Raji (cell line): ENCODE results near the gene ABCC10.

ENCODE experiments used
- POLR2A ChIP-seq: IDR thresholded peaks from 2 replicates; pipeline ENCODE4 v1.6.1; 2011; ENCODE audit warnings: low read depth, low read length, control low read depth; ENCODE audit not compliant: insufficient read depth

The ABCC10 gene

DNA sequence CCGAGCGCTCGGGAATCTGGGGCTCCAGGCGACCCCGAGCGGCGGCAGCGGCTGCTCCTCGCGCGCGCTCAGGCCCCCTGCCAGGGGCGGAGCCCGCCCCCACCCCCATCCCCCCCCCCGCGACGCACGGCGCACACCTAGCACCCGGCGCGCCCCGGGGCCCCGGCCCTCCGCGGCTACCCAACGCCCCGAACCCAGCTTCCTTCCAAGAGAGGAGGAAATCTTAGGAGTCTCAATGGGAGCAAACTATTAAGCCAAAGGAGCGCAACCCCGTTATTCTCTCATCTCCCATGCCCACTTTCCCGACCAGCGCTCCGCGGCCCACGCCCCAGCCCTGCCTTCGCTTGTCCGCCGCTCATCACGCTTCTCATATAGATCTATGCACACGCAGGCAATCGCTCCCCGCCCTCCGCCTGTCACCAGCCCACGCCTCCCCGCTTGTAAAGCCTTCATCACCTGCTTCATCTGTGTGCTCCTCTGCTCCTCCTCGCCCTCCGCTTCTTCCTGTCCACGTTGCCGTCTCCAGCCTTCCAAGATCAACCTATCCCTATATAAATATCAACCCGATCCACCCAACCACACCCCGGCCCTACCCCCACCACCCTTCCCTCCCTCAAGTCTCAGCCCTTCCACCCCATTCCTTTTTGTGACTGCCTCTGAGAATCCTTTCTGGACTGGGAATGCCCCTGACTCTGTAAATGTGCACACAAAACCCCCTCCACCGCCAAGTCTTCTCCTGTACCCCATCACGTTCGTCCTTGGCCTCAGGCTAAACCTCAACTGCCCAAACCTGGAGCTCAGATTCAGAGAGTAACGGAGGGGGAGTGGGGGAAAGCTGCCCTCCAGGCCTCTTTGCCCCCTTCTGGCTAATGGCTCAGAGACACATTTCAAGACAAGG is 28.4 kb downstream of the ABCC10 start, which contains the start of gene DLK2:
Gene DLK2 (minus strand): TSS at position 18 of the 898 bp plus-strand sequence. CDS start 723 bp downstream, outside the sequence.
- no peak for TF ChIP-seq POLR2A

DNA sequence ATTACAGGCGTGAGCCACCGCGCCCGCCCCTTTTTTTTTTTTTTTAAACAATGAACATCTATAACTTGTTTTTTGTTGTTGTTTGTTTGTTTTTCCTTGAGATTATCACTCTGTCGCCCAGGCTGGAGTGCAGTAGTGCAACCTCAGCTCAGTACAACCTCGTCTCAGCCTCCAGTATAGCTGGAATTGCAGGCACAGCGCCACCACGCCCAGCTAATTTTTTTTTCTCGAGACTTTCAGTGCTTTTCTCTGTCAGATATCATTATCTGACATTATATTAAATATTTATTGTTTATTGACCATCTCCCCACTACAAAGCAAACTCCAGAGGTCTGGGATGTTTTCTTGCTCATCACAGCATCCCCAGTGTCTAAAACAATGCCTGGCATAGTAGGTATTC is 30.3 kb downstream of the ABCC10 start:
- TF ChIP-seq POLR2A: no peak

DNA sequence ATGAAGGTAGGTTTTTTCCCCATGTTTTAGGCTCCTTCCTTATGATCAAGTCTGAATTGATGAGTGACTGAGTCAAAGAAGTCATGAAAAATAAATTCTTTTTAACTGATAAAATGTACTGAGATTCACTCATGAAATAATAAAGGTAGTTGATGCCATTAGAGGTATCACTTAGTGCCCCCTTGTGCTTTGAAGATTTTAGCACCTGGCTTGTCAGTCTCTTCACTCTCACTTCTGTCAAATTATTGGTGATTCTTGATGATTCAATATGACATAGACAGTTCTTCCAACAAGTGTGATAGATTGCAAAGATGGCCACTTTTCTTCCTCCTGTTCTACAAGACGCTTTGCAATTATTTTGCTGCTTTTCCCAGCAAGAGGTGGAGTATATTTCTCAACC is 32.2 kb downstream of the ABCC10 start:
- TF ChIP-seq POLR2A: no peak

DNA sequence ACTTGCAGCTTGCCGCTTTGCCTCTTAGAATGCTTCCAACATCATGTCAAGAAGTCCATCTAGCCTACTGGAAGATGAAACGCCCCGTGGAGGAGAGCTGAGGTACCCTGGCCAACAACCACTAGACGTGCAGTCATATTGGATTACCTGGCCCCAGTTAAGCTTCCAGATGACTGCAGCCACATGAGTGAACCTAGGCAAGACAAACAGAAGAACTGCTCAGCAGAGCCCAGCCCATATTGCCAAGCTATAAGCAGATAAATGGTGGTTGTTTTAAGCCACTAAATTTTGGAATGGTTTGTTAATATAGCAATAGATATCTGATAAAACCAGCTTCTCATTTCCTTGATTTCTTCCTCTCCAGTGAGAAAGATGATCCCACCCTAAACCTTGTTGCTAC is 32.7 kb downstream of the ABCC10 start:
- no peak for TF ChIP-seq POLR2A

DNA sequence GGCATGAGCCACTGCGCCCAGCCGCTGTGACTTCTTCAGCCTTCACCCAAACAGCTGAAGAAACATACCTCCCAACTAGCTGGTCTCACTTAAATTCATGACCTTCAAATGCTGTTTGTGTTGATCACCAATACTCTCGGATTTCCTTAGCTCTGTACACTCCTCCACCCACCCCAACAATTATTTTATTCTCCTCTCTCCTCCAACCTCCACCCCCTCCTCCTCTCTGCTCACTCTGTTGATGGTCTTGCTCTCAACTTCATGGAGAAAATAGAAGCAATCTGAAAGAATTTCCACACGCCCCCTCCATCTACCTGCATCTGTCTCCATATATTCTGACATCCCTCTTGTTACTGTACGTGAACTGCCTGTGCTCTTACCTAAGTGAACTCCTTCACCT is 34.6 kb downstream of the ABCC10 start:
- TF ChIP-seq POLR2A: no peak

DNA sequence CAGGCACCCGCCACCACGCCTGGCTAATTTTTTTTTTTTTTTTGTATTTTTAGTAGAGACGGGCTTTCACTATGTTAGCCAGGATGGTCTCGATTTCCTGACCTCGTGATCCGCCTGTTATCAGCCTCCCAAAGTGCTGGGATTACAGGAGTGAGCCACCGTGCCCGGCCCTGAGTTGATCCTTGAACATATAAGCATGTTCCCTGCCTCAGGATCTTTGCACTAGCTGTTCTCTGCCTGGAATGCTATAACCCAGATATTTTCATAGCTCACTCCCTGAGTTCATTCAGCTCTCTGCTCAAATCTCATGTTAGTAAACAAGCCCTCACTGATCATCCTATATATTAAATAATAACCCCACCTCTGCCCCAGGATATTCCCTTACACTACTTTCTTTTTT is 37.0 kb downstream of the ABCC10 start:
- no peak for TF ChIP-seq POLR2A

DNA sequence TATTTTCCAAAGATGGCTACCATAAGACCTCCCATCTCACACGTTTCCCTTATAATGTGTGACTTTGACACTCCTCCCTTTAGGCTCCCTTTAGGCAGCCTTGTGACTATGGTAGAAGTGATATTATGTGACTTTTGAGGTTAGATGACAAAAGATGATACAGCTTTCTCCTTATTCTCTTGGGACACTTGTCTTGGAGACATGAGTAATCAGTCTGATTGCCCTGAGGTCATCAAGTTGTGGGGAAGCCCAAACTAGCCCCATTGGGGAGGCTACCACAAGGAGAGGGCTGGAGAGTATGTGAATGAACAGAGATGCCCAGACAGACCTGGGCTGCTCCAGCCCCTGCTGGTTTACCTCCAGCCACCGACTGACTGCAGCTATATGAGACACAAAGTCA is 38.6 kb downstream of the ABCC10 start:
- no peak for TF ChIP-seq POLR2A

DNA sequence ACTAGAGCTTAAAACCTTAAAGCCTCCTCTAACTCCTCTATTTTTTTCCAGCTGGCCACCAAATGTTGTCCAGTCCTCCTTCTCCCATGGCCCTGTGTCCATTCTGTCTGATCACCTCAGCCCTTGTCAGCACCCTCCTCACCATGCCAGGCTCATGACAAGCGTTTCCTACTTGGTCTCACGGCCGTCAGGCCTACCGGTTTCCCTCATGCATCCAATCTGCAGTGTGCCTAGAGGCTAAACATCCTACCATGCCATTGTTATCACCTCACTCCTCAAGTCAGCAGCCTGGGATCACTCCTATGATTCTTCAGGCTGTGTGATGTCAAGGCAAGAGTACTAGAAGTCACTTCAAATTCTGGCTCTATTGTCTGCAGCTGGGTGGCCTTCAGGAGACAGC is 40.4 kb downstream of the ABCC10 start:
- TF ChIP-seq POLR2A: no peak

DNA sequence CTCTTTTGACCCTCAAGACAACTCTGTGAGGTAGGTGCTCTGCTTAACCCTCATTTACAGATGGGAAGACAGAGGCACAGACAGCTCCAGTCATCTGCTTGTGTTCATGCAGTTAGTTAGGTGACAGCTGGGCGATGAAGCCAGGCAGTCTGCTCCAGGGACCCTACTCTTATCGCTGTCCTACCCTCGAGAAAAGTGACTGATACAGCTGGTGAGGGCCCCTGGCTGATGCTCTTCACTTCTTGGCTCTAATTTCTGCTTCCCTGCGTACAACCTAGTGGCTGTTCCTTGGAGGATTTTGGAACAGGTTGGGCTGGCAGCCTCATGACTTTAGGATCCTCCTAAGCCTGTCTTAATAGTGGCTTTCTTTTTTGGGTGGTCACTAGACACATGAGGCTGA is 40.9 kb downstream of the ABCC10 start:
- no peak for TF ChIP-seq POLR2A

DNA sequence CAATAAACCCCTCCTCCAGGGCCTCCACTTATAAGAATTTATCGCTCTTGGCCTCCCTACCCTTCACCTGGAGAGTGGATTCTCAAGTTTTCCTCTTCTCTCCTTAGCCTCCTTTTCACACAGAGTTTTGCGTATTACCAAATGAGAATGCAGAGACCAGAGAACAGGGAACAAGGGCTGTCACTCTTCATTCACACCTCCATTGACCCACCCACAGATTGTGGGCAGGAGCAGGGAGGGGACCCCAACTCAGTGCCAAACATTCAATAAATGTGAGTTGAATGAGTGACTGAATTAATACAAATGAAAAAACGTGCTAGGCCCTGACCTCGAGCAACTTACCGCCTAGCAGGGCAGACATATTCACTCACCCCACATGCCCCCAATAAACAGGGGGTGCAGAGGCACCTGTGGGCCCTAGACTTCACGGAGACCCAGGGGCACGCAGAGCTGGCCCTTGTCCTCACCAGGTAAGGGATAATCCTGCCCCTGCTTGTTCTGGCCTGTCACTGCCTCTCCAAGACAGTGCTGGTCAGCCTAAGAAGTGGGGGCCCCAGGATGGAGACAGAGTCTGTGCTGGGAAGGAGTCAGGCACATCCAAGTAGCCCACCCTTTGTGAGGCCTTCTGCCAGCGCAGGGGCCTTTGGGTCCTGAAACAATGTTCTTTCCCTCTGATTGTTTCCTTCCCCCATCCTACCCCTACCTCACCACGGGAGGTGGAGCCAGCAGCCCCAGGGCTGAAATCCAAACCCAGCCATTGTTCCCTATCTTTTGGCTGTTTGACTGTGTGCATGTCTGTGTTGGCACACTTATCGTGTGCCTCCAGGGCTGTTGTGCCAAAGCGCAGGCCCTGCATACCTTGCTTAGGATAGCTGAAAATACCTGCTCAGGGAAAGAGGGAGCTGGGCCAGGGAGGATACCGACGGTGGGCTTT is 41.7 kb downstream of the ABCC10 start:
- TF ChIP-seq POLR2A: no peak

DNA sequence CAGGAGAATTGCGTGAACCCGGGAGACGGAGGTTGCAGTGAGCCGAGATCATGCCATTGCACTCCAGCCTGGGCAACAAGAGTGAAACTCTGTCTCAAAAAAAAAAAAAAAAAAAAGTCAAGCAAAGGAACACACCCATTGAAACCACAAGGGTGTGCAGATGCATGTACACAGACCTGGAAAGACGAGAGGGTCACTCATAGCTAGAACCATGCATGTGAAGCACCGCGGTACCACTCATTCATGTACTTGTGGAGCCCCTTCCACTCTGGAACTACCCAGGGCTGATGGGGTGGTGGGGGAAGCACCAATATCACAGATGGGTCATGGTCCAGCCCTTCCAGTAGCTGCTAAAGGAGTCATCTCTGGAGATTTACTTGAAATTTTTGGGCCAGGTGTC is 42.6 kb downstream of the ABCC10 start:
- TF ChIP-seq POLR2A: no peak

DNA sequence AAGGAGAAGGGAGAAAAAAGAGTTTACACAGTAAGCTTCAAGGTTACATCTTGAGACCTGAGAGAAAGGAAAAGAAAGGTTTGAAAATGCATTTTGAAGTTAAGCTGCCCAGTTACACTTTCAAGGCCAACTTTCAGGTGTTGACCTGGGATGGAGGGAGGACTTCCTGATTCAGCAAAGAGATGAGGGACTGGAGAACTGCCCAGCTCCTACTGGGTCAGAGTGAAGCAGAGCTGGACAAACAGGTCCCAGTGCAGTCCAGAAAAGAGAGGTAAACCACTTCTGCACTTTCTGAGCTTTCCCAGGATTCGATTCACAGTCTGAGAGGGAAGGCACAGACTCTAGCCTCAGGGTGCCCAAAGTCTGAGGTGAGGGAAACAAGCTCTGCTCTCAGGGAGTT is 44.1 kb downstream of the ABCC10 start:
- TF ChIP-seq POLR2A: no peak

DNA sequence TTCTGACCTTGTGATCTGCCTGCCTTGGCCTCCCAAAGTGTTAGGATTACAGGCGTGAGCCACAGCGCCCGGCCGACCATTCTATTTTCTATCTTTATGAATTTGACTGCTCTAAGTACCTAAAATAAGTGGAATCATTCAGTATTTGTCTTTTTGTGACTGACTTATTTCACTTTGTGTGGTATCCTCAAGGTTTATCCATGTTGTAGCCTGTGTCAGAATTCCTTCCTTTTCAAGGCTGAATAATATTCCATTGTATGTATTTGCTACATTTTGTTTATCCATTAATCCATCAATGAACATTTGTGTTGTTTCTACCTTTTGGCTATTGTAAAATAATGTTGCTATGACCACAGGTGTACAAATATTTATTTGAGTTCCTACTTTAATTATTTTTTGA is 45.2 kb downstream of the ABCC10 start:
- no peak for TF ChIP-seq POLR2A

DNA sequence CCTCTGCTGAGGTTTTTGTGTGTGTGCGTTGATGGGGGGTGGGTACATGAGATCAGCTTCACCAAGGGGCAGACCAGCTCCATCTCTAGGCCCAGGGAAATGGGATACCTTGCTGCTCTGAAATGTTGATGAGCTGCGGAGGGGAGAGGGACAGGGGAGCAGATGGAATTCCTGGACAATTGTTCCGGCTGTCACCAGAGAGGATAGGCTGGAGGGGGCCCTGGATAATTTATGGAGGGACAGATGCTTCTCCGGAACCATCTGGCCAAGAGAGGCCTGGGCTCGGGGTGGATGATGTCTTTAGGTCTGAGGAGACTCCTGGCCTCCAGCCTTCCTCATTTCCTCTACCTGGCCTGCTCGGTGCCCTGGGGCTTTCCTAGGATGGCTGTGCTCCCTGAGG is 48.2 kb downstream of the ABCC10 start:
- no peak for TF ChIP-seq POLR2A

DNA sequence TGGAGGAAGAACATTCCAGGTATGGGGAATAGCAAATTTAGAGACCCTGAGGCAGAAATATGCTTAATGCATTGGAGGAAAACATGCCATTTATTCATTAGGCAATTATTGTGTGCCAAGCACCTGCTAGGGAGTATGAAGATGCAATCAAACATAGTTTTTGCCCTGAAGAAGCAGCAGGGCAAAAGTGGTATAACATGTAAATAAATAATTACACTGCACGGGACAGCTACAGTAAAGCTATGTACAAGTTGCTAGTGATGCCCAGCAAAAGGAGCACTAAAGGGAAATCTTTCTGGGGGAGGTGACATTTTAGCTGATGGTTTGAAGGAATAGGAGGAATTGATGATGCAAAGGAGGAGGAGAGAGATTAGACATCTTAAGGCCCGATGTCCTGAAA is 49.4 kb downstream of the ABCC10 start:
- no peak for TF ChIP-seq POLR2A
